Ascending aorta (tissue), 2 donors: ENCODE results near the gene TBRG1. TPM values are rescaled to one million over a fixed set of nuclear protein-coding genes. Genes with fewer than 3 reads are reported as not detected.

Experiments
- DNase-seq, 2 donors: peaks; one replicate each; pipeline ENCODE4 v3.0.0-alpha.2; 2019; ENCODE audit warnings: low spot score in 2 of 2
- H3K27ac ChIP-seq, 2 donors: fragments of 200-600 bp; sonication (generic); one replicate each; pipeline ENCODE4 v1.5.1; 2016 to 2017; ENCODE audit warnings: mild to moderate bottlenecking in 1 of 2
- H3K27me3 ChIP-seq: fragments of 200-600 bp; sonication (generic); one replicate; pipeline ENCODE4 v1.5.1; 2017
- H3K36me3 ChIP-seq, 2 donors: fragments of 200-600 bp; sonication (generic); one replicate each; pipeline ENCODE4 v1.5.1; 2016
- H3K4me1 ChIP-seq, 2 donors: fragments of 200-600 bp; sonication (generic); one replicate each; pipeline ENCODE4 v1.5.1; 2016 to 2017; ENCODE audit warnings: mild to moderate bottlenecking in 1 of 2
- H3K4me3 ChIP-seq, 2 donors: fragments of 200-600 bp; sonication (generic); one replicate each; pipeline ENCODE4 v1.5.1; 2016 to 2017; ENCODE audit warnings: mild to moderate bottlenecking in 1 of 2
- H3K9me3 ChIP-seq, 2 donors: fragments of 200-600 bp; sonication (generic); one replicate each; pipeline ENCODE4 v1.5.1; 2016
- CTCF ChIP-seq, 3 experiments: fragments of 200-600 bp in 2 of 3; fragments of 450-650 bp in 1 of 3; sonication (generic) in 2 of 3; IDR thresholded peaks; one replicate each; pipeline ENCODE4 v1.5.1; 2016 to 2019; ENCODE audit warnings: antibody characterized with exemption in 3 of 3, mild to moderate bottlenecking in 1 of 3, moderate library complexity in 1 of 3
- intact Hi-C: fragments of 100-400 bp; cut with DNase I; formaldehyde crosslinking; loops from one replicate; pipeline ENCODE4 v1.15.1; 2023
- total RNA-seq: library from RNA; depleted of rRNA; stranded (reverse); fragments of >200 nt; gene quantifications from one replicate; pipeline ENCODE4 v1.1.0, GENCODE V29; 2016

TBRG1 gene
- total RNA-seq, 1 donor from 2014 or later: 21.2 TPM

GRCh38 chr11:124643042-124643604 lies 20.5 kb downstream of the TBRG1 start:
- peak overlapping the region in 1 of 2 donors; percentile 2 for H3K4me3 ChIP-seq
- H3K27ac ChIP-seq: peak overlapping the region; percentile 78 to 85
- TF ChIP-seq CTCF (IDR thresholded peaks at IDR 0.05): no peak
- H3K4me1 ChIP-seq: peaks cover 0 to 3% of the 10 kb centered on the region in 2 donors
- peak in 1 of 2 donors; percentile 65 for DNase-seq
- H3K27me3 ChIP-seq: no peaks in the 10 kb centered on the region
- H3K36me3 ChIP-seq: peaks cover 0 to 10% of the 10 kb centered on the region in 2 donors
- intact Hi-C loops: loop anchor here (1.0 to 10.0 kb wide), 2 partner anchors 157 to 1242 kb away; partner anchors contain the start of genes HYLS1 and MSANTD2
- H3K9me3 ChIP-seq: no peaks in the 10 kb centered on the region

GRCh38 chr11:124643605-124644425 lies 21.2 kb downstream of the TBRG1 start:
- Histone ChIP-seq H3K27ac (peak overlapping the region; percentile 78 to 85), H3K4me3 (peak overlapping the region in 1 of 2 donors; percentile 52)
- intact Hi-C loops: loop anchor here (1.0 to 10.0 kb wide), 5 partner anchors 25 to 1241 kb away; partner anchors contain the start of genes ESAM, HYLS1 and MSANTD2

GRCh38 chr11:124644426-124645280 lies 22.0 kb downstream of the TBRG1 start:
- Histone ChIP-seq H3K9me3 (no peaks in the 10 kb centered on the region), H3K4me3 (peak overlapping the region in 1 of 2 donors; percentile 52), H3K27me3 (no peaks in the 10 kb centered on the region), H3K36me3 (no peaks in the 10 kb centered on the region), H3K27ac (peak overlapping the region; percentile 78 to 85), H3K4me1 (peaks cover 0 to 3% of the 10 kb centered on the region in 2 donors)
- TF ChIP-seq CTCF (IDR thresholded peaks at IDR 0.05): peak; percentile 71 to 82 (median 75)
- DNase-seq: peak in 1 of 2 donors; percentile 79
- intact Hi-C loops: loop anchor here (1.0 to 10.0 kb wide), 4 partner anchors 24 to 1240 kb away; partner anchors contain the start of genes ESAM and HYLS1

More at GRCh38 chr11:124643605-124644425, 21.2 kb downstream of the TBRG1 start:
- Histone ChIP-seq H3K9me3 (no peaks in the 10 kb centered on the region), H3K27me3 (no peaks in the 10 kb centered on the region), H3K4me1 (peaks cover 0 to 3% of the 10 kb centered on the region in 2 donors), H3K36me3 (peaks cover 0 to 3% of the 10 kb centered on the region in 2 donors)
- no peak for TF ChIP-seq CTCF (IDR thresholded peaks at IDR 0.05)
- peak in 1 of 2 donors; percentile 68 for DNase-seq

- intact Hi-C loops: loop anchor here (10.0 kb wide), 1 partner anchor 1239 kb away; the partner anchor contains the start of gene HYLS1
- Histone ChIP-seq H3K36me3 (no peaks in the 10 kb centered on the region), H3K27me3 (no peaks in the 10 kb centered on the region), H3K9me3 (no peaks in the 10 kb centered on the region), H3K4me1 (peaks cover 0 to 3% of the 10 kb centered on the region in 2 donors), H3K27ac (no peak overlapping the region), H3K4me3 (no peak overlapping the region)
- no peak for TF ChIP-seq CTCF (IDR thresholded peaks at IDR 0.05)
- DNase-seq: no peak
These were observed 23.5 kb downstream of the TBRG1 start for GRCh38 chr11:124646148-124646547.

GRCh38 chr11:124648610-124649009 lies 25.9 kb downstream of the TBRG1 start:
- intact Hi-C loops: loop anchor here (10.0 kb wide), 1 partner anchor 1236 kb away; the partner anchor contains the start of gene HYLS1
- Histone ChIP-seq H3K27me3 (no peaks in the 10 kb centered on the region), H3K27ac (no peak overlapping the region), H3K4me1 (no peaks in the 10 kb centered on the region), H3K9me3 (no peaks in the 10 kb centered on the region), H3K4me3 (no peak overlapping the region), H3K36me3 (peaks cover 0 to 3% of the 10 kb centered on the region in 2 donors)
- TF ChIP-seq CTCF (IDR thresholded peaks at IDR 0.05): no peak
- no peak for DNase-seq
